ENCODE data around the gene KRT83. TPM values are rescaled to one million over a fixed set of nuclear protein-coding genes. Genes with fewer than 3 reads are reported as not detected.

KRT83 gene
- total and polyA plus RNA-seq, 10 of the 15 experiments (the other 5 are each of a cell fraction or from before 2014, with no cell fraction given) = not detected

DNA sequence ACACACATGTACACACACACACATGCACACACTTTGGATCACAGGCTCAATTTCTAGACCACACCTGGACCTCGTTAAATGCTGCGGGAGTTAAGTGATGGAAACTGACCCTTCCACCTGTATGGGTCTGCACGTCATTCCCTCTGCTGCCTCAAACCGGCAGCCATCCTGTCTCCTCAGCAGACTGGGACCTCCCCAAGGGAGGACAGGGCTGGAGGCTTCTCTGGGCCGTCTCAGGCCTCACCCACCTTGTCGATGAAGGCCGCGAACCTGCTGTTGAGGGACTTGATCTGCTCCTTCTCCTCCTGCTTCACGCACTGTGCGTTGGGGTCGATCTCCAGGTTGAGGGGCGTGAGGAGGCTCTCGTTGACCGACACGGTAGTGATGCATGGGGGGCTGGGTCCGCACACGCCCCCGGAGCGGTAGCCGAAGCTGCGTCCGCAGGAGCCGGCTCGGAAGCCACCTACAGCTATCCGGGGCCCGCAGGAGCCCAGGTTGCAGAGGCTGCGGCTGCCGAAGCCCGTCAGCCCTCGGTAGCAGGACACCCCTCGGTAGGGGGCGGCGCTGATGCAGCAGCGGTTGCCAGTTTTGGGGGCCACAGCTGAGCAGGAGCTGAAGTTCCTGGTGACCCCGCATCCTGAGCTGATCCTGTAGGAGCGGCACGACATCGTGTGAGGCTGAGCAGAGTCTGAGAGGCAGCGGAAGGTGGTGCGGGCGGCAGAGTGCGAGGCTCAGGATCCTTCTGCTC is 45.7 kb upstream of the KRT83 start, which contains the start of gene KRT85 (continued):
- TF ChIP-seq, protein P1, sequence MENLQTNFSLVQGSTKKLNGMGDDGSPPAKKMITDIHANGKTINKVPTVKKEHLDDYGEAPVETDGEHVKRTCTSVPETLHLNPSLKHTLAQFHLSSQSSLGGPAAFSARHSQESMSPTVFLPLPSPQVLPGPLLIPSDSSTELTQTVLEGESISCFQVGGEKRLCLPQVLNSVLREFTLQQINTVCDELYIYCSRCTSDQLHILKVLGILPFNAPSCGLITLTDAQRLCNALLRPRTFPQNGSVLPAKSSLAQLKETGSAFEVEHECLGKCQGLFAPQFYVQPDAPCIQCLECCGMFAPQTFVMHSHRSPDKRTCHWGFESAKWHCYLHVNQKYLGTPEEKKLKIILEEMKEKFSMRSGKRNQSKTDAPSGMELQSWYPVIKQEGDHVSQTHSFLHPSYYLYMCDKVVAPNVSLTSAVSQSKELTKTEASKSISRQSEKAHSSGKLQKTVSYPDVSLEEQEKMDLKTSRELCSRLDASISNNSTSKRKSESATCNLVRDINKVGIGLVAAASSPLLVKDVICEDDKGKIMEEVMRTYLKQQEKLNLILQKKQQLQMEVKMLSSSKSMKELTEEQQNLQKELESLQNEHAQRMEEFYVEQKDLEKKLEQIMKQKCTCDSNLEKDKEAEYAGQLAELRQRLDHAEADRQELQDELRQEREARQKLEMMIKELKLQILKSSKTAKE (IDR thresholded peaks at IDR 0.05; ENCODE audit: low read depth, poor library complexity, severe bottlenecking) = no peak
- no peak for TF ChIP-seq PAX8 (IDR thresholded peaks at IDR 0.05)
- TF ChIP-seq HCFC1 (IDR thresholded peaks at IDR 0.05; ENCODE audit: low read length) = no peak
- TF ChIP-seq STAT3 (IDR thresholded peaks at IDR 0.05; ENCODE audit: low read depth, low read length) = no peak
- no peak for TF ChIP-seq CREB1 (IDR thresholded peaks at IDR 0.05; ENCODE audit: low read depth)
- no peak for TF ChIP-seq IKZF1 (conservative IDR thresholded peaks at IDR 0.05)

DNA sequence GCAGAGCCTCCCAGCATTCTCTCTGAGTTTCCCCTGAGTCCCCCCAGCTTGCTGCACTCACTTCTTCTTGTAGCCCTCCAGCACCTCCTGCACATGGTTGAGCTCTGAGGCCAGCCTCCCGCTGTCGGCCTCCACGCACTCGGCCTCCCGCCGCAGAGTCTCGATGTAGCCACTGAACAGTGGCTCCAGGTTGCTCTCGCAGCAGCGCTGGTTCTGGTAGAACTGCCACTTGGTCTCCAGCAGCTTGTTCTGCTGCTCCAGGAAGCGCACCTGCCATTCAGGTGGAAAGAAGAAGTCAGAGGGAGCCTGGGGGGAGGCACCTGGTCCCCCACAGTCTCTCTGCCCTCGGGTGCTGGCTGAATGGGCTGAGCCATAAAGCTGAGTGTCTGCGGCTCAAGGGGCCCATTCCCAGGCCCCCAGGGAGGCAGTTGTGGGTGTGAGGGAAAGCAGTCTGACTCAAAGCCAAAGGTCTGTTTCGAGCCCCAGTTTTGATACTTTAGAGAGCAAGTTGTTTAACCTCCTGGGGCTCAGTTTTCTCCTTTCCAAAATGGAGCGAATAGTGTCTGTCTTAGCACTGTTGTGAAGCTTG is 43.8 kb upstream of the KRT83 start:
- Histone ChIP-seq H3K9me3 (replicated peaks; ENCODE audit: control insufficient read depth, insufficient read depth, low read length) (no peaks in the 10 kb centered on the region), H3K36me3 (ENCODE audit: control insufficient read depth in 2 of 2, insufficient read depth in 2 of 2, low read length in 1 of 2) (no peaks in the 10 kb centered on the region), H3K4me3 (no peak overlapping the region), H4K20me1 (ENCODE audit: control insufficient read depth, insufficient read depth) (no peaks in the 10 kb centered on the region; the same call in 1 of the 2 replicates), H3K27ac (ENCODE audit: control insufficient read depth, insufficient read depth) (no peak overlapping the region), H3K4me1 (ENCODE audit: control insufficient read depth, insufficient read depth, low read length) (no peaks in the 10 kb centered on the region), H2AFZ (ENCODE audit: control insufficient read depth, low read depth, low read length) (no peak overlapping the region), H3K9ac (ENCODE audit: control insufficient read depth, insufficient read depth, low read length) (no peak overlapping the region), H3K79me2 (ENCODE audit: control insufficient read depth, insufficient read depth, low read length) (no peaks in the 10 kb centered on the region), H3K27me3 (replicated peaks in 1 of 2; ENCODE audit: control insufficient read depth in 2 of 2, insufficient read depth in 2 of 2, low read length in 1 of 2) (peaks cover 0 to 2% of the 10 kb centered on the region in 2 experiments; a peak in 2 of 4 replicates), H3K4me2 (ENCODE audit: control insufficient read depth, insufficient read depth) (no peak overlapping the region)
- RAD21 ChIA-PET (ENCODE audit: unreplicated experiment) = no interaction called here
- intact Hi-C loops (cut with micrococcal nuclease; ENCODE audit: unreplicated experiment) (no loop called here), in situ Hi-C loops (cut with MboI) (no loop called here)
- no TSS peak for BruUV-seq (replicated peaks)
- TF ChIP-seq ZNF384 (IDR thresholded peaks at IDR 0.05; ENCODE audit: borderline replicate concordance, low read depth, low read length) (no peak), TCF12 (IDR thresholded peaks at IDR 0.05; ENCODE audit: low read depth, low read length) (no peak), RELA (IDR thresholded peaks at IDR 0.05; ENCODE audit: borderline replicate concordance, partially characterized antibody) (no peak), GABPA (IDR thresholded peaks at IDR 0.05; ENCODE audit: low read depth) (no peak), STAT3 (IDR thresholded peaks at IDR 0.05; ENCODE audit: low read depth, low read length) (no peak), TBL1XR1 (IDR thresholded peaks at IDR 0.05; ENCODE audit: low read depth, low read length) (no peak), ZNF622 (IDR thresholded peaks at IDR 0.05) (no peak), CREB1 (IDR thresholded peaks at IDR 0.05; ENCODE audit: low read depth) (no peak), BHLHE40 (IDR thresholded peaks at IDR 0.05; ENCODE audit: borderline replicate concordance in 1 of 2, low read depth in 2 of 2, low read length in 1 of 2) (no peak)
- POLR2A ChIA-PET = no interaction called here
- FAIRE-seq (no peak), DNase-seq (ENCODE audit: low read depth, low spot score) (no peak), ATAC-seq (peak; percentile 36; the same call in 2 of the 3 replicates)
- SMC1A ChIA-PET (ENCODE audit: uncharacterized antibody, unreplicated experiment) = no interaction called here
- 11% methylated on average over 14 of the region's 14 CpGs for WGBS (ENCODE audit: insufficient coverage, insufficient replicate concordance, low lambda C conversion rate, missing lambda C conversion rate)
- CTCF ChIA-PET = interaction anchor here (1.5 to 1.7 kb wide), 2 partner anchors 9 to 10 kb away, joined by 4 read pairs; no protein-coding TSS in a partner anchor

All from GM12878 (cell line).